Peyer's patch (tissue), 4 donors: ENCODE data around the gene GGT7.

Experiments
- POLR2A ChIP-seq, 2 donors: fragments of 450-650 bp; IDR thresholded peaks; one replicate each; pipeline ENCODE4 v1.5.1; 2017; ENCODE audit warnings: antibody characterized with exemption in 2 of 2, mild to moderate bottlenecking in 2 of 2, moderate library complexity in 2 of 2
- TF ChIP-seq, protein P1 (sequence below), 6 experiments: fragments of 450-650 bp in 4 of 6; fragments of 200-600 bp in 2 of 6; sonication (generic) in 1 of 6; IDR thresholded peaks; one replicate each; pipeline ENCODE4 v1.5.1; 2017 to 2019; ENCODE audit warnings: antibody characterized with exemption in 6 of 6, mild to moderate bottlenecking in 3 of 6, moderate library complexity in 1 of 6

DNA sequence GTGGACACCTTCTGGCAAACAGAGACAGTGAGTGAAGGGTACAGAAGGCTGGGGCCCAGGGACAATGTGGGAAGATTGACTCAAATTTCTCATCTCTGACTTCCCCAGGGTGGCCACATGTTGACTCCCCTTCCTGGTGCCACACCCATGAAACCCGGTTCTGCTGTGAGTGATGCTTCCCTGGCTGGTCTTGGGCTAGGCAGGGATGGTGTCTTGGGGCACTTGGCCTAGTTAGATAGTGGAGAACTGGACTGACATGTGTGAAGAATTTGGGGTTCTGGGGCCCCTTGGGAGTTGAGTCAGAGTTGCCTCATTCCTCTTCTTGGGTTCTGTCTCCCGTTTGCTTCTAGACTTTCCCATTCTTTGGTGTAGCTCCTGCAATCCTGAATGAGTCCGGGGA, 48.8 kb upstream of the GGT7 start:
- TF ChIP-seq, protein P1, sequence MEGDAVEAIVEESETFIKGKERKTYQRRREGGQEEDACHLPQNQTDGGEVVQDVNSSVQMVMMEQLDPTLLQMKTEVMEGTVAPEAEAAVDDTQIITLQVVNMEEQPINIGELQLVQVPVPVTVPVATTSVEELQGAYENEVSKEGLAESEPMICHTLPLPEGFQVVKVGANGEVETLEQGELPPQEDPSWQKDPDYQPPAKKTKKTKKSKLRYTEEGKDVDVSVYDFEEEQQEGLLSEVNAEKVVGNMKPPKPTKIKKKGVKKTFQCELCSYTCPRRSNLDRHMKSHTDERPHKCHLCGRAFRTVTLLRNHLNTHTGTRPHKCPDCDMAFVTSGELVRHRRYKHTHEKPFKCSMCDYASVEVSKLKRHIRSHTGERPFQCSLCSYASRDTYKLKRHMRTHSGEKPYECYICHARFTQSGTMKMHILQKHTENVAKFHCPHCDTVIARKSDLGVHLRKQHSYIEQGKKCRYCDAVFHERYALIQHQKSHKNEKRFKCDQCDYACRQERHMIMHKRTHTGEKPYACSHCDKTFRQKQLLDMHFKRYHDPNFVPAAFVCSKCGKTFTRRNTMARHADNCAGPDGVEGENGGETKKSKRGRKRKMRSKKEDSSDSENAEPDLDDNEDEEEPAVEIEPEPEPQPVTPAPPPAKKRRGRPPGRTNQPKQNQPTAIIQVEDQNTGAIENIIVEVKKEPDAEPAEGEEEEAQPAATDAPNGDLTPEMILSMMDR (IDR thresholded peaks at IDR 0.05): no peak
- no peak for TF ChIP-seq POLR2A (IDR thresholded peaks at IDR 0.05)
